ENCODE data around the gene DMRTB1.

GRCh38 chr1:53508991-53509666, 49.9 kb downstream of the DMRTB1 start:
- TF ChIP-seq, protein P1, sequence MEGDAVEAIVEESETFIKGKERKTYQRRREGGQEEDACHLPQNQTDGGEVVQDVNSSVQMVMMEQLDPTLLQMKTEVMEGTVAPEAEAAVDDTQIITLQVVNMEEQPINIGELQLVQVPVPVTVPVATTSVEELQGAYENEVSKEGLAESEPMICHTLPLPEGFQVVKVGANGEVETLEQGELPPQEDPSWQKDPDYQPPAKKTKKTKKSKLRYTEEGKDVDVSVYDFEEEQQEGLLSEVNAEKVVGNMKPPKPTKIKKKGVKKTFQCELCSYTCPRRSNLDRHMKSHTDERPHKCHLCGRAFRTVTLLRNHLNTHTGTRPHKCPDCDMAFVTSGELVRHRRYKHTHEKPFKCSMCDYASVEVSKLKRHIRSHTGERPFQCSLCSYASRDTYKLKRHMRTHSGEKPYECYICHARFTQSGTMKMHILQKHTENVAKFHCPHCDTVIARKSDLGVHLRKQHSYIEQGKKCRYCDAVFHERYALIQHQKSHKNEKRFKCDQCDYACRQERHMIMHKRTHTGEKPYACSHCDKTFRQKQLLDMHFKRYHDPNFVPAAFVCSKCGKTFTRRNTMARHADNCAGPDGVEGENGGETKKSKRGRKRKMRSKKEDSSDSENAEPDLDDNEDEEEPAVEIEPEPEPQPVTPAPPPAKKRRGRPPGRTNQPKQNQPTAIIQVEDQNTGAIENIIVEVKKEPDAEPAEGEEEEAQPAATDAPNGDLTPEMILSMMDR (IDR thresholded peaks at IDR 0.05 in 8 of 11, conservative IDR thresholded peaks at IDR 0.05 in 3 of 11): no peak
- TF ChIP-seq POLR2A (IDR thresholded peaks at IDR 0.05) (no peak), POLR2AphosphoS5 (IDR thresholded peaks at IDR 0.05) (no peak)
